Upper lobe of left lung (tissue), 4 donors: ENCODE results near the gene KLF6.

Source experiments
- EP300 ChIP-seq, 4 donors: sonication (generic); formaldehyde crosslinking; IDR thresholded peaks; one replicate each; pipeline ENCODE4 v1.5.1; 2017; ENCODE audit warnings: antibody characterized with exemption in 4 of 4, control low read depth in 2 of 4
- POLR2A ChIP-seq, 4 donors: fragments of 450-650 bp; IDR thresholded peaks; one replicate each; pipeline ENCODE4 v1.5.1; 2016 to 2017; ENCODE audit warnings: antibody characterized with exemption in 4 of 4, mild to moderate bottlenecking in 2 of 4
- POLR2AphosphoS5 ChIP-seq, 2 donors: sonication (generic); formaldehyde crosslinking; IDR thresholded peaks; one replicate each; pipeline ENCODE4 v1.5.1; 2017; ENCODE audit warnings: antibody characterized with exemption in 2 of 2
- TF ChIP-seq, protein P1 (sequence below), 6 experiments: fragments of 450-650 bp in 4 of 6; fragments of 200-600 bp in 2 of 6; sonication (generic) in 2 of 6; IDR thresholded peaks; one replicate each; pipeline ENCODE4 v1.5.1; 2016 to 2019; ENCODE audit warnings: antibody characterized with exemption in 6 of 6

DNA sequence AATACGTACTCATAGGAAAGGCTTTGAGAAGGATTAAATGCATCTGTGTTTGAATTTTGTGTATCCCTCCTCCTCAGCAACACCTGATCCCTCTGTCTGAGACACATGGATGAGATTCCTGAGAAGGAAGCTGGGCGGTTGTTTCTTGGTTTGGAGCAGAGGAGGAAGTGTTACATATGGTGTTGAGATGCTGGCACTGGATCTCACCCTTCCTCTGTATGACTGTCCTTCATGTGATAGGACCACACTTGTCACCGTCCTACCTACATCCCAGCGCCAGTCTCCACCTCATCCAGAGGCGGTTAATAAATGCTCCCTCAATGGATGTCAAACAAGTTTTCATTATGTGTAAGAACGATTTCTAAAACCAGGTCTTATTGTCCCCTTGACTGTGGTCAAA lies 49.4 kb upstream of the KLF6 start:
- TF ChIP-seq, protein P1, sequence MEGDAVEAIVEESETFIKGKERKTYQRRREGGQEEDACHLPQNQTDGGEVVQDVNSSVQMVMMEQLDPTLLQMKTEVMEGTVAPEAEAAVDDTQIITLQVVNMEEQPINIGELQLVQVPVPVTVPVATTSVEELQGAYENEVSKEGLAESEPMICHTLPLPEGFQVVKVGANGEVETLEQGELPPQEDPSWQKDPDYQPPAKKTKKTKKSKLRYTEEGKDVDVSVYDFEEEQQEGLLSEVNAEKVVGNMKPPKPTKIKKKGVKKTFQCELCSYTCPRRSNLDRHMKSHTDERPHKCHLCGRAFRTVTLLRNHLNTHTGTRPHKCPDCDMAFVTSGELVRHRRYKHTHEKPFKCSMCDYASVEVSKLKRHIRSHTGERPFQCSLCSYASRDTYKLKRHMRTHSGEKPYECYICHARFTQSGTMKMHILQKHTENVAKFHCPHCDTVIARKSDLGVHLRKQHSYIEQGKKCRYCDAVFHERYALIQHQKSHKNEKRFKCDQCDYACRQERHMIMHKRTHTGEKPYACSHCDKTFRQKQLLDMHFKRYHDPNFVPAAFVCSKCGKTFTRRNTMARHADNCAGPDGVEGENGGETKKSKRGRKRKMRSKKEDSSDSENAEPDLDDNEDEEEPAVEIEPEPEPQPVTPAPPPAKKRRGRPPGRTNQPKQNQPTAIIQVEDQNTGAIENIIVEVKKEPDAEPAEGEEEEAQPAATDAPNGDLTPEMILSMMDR (IDR thresholded peaks at IDR 0.05), result no peak
- TF ChIP-seq POLR2A (IDR thresholded peaks at IDR 0.05) (no peak), POLR2AphosphoS5 (IDR thresholded peaks at IDR 0.05) (no peak), EP300 (IDR thresholded peaks at IDR 0.05) (peak in 1 of 4 donors; percentile 61)
